Measurements from ENCODE around the gene RASSF7. TPM values are rescaled to one million over a fixed set of nuclear protein-coding genes. Genes with fewer than 3 reads are reported as not detected.

The RASSF7 gene
- total RNA-seq, 1 experiment from 2014 or later = 58.6 TPM

- Histone ChIP-seq H3K27me3 (ENCODE audit: low read length) (no peaks in the 10 kb centered on the region), H4K20me1 (ENCODE audit: low read length) (peaks cover 4% of the 10 kb centered on the region; the same call in 1 of the 2 replicates), H3K4me2 (ENCODE audit: low read length) (peak overlapping the region; percentile 89), H2AFZ (ENCODE audit: low read length) (peak overlapping the region; percentile 95), H3F3A (ENCODE audit: low read length, unreplicated experiment) (no peaks in the 10 kb centered on the region), H3K79me2 (ENCODE audit: low read length) (peaks cover 16% of the 10 kb centered on the region), H3K4me3 (ENCODE audit: low read length) (peak overlapping the region; percentile 62), H3K27ac (ENCODE audit: low read length) (no peak overlapping the region), H3K36me3 (ENCODE audit: low read depth, low read length) (no peaks in the 10 kb centered on the region), H3K9ac (ENCODE audit: low read length) (peak overlapping the region; percentile 32; the same call in 1 of the 2 replicates), H3K4me1 (ENCODE audit: insufficient read depth, low read length) (peaks cover 17% of the 10 kb centered on the region), H3K9me2 (replicated peaks; ENCODE audit: low read length) (no peaks in the 10 kb centered on the region), H3K9me3 (ENCODE audit: low read length) (no peaks in the 10 kb centered on the region)
- BruUV-seq (replicated peaks) = TSS peak; percentile 33
- ATAC-seq (no peak), DNase-seq (no peak)
- intact Hi-C loops (cut with micrococcal nuclease) = loop anchor here (2.0 kb wide), 2 partner anchors 31 to 39 kb away; partner anchors contain the start of genes PHRF1 and RNH1
- ChIA-PET CTCF (no interaction called here), POLR2A (ENCODE audit: unreplicated experiment) (no interaction called here)
- no peak for TF ChIP-seq CTCF (conservative IDR thresholded peaks at IDR 0.05; ENCODE audit: low read depth, low read length)
- no peak for TF ChIP-seq EZH2 (IDR thresholded peaks at IDR 0.05; ENCODE audit: low read length, unreplicated experiment)
- no peak for TF ChIP-seq EZH2phosphoT487 (IDR thresholded peaks at IDR 0.05; ENCODE audit: borderline replicate concordance, low read length)
Measured at GRCh38 chr11:537622-538430, 22.9 kb upstream of the RASSF7 start.

- DNase-seq (no peak), ATAC-seq (no peak)
- H3K27ac ChIP-seq (ENCODE audit: low read length) = no peak overlapping the region
- H3K27me3 ChIP-seq (ENCODE audit: low read length) = no peaks in the 10 kb centered on the region
- intact Hi-C loops (cut with micrococcal nuclease) = no loop called here
- H4K20me1 ChIP-seq (ENCODE audit: low read length) = peaks cover 4% of the 10 kb centered on the region; the same call in 1 of the 2 replicates
- no peaks in the 10 kb centered on the region for H3K9me3 ChIP-seq (ENCODE audit: low read length)
- no peak overlapping the region for H2AFZ ChIP-seq (ENCODE audit: low read length)
- no peak overlapping the region for H3K9ac ChIP-seq (ENCODE audit: low read length)
- ChIA-PET CTCF (no interaction called here), POLR2A (ENCODE audit: unreplicated experiment) (no interaction called here)
- no peaks in the 10 kb centered on the region for H3F3A ChIP-seq (ENCODE audit: low read length, unreplicated experiment)
- no peaks in the 10 kb centered on the region for H3K36me3 ChIP-seq (ENCODE audit: low read depth, low read length)
- TF ChIP-seq EZH2phosphoT487 (IDR thresholded peaks at IDR 0.05; ENCODE audit: borderline replicate concordance, low read length) = no peak
- no peak for TF ChIP-seq EZH2 (IDR thresholded peaks at IDR 0.05; ENCODE audit: low read length, unreplicated experiment)
- no peak for TF ChIP-seq CTCF (conservative IDR thresholded peaks at IDR 0.05; ENCODE audit: low read depth, low read length)
- peaks cover 17% of the 10 kb centered on the region for H3K4me1 ChIP-seq (ENCODE audit: insufficient read depth, low read length)
- peaks cover 14% of the 10 kb centered on the region for H3K79me2 ChIP-seq (ENCODE audit: low read length)
- H3K9me2 ChIP-seq (replicated peaks; ENCODE audit: low read length) = no peaks in the 10 kb centered on the region
- BruUV-seq (replicated peaks) = no TSS peak
- H3K4me3 ChIP-seq (ENCODE audit: low read length) = no peak overlapping the region
- no peak overlapping the region for H3K4me2 ChIP-seq (ENCODE audit: low read length)
Measured at GRCh38 chr11:538431-539051, 22.2 kb upstream of the RASSF7 start.
